HCT116 (cell line): ENCODE results near the gene CAP2. TPM values are rescaled to one million over a fixed set of nuclear protein-coding genes. Genes with fewer than 3 reads are reported as not detected.
"Not testable (repeated sequence)": the region's sequence is repeated elsewhere in the genome, so short reads cannot be mapped to it uniquely, and the experiment has no call there.

Experiments
- ATAC-seq: fragments of 200-7000 bp; cut with Tn5 transposase; 2 replicates; pipeline ENCODE4 v1.9.1; 2020; ENCODE audit warnings: mild to moderate bottlenecking, moderate library complexity
- BruUV-seq: library from RNA; stranded (reverse); fragments of 400-500 nt; replicated peaks from 2 replicates; lab custom pipeline; 2021; lab: Mats Ljungman, UMichigan
- CTCF ChIA-PET: fragments of 300-600 bp; sonication (Branson Sonifier 250); formaldehyde crosslinking; loops from one replicate; lab custom pipeline; 2021; ENCODE audit warnings: antibody characterized with exemption; lab: Charles Lee
- POLR2A ChIA-PET: fragments of 300-600, 350-600 bp; sonication (Branson Sonifier 250); formaldehyde crosslinking; loops from one replicate; lab custom pipeline; 2021; ENCODE audit warnings: antibody characterized with exemption; lab: Charles Lee
- RAD21 ChIA-PET, 2 experiments: fragments of 300-600 bp; sonication (Branson Sonifier 250); formaldehyde crosslinking; loops; one replicate each; lab custom pipeline; 2023; ENCODE audit warnings: low total read pairs in 2 of 2; ENCODE audit not compliant: uncharacterized antibody in 2 of 2, unreplicated experiment in 2 of 2, low non-redundant PET in 1 of 2; lab: Charles Lee
- DNase-seq: peaks from one replicate; pipeline ENCODE4 v3.0.0-alpha.2; 2010; ENCODE audit warnings: low read depth, low spot score
- H2AFZ ChIP-seq: fragments of 200-600 bp; shearing (Covaris generic), sonication (generic); 2 replicates; pipeline ENCODE4 v1.6.1; 2017; ENCODE audit warnings: low read depth, mixed run types, mixed read lengths, antibody characterized with exemption, low read length; ENCODE audit not compliant: poor library complexity, severe bottlenecking
- H3K27ac ChIP-seq: 2 replicates; pipeline ENCODE4 v1.5.1; 2012; ENCODE audit warnings: low read depth, low read length
- H3K27me3 ChIP-seq: fragments of 200-600 bp; sonication (generic); 2 replicates; pipeline ENCODE4 v1.6.1; 2016; ENCODE audit warnings: mixed run types, low read length, mixed read lengths; ENCODE audit not compliant: insufficient read depth
- H3K36me3 ChIP-seq, 2 experiments: fragments of 200-500 bp in 1 of 2; fragments of 200-600 bp in 1 of 2; sonication (Bioruptor generic) in 1 of 2; sonication (generic) in 1 of 2; 2 replicates each; pipeline versions ENCODE4 v1.5.1 to v1.6.1; 2014 to 2016; ENCODE audit warnings: low read length in 2 of 2, inconsistent platforms in 1 of 2, mixed read lengths in 1 of 2, mixed run types in 1 of 2; ENCODE audit not compliant: insufficient read depth in 2 of 2, control insufficient read depth in 1 of 2
- H3K4me1 ChIP-seq, 2 experiments: fragments of 200-600 bp in 1 of 2; sonication (generic) in 1 of 2; 2 replicates each; pipeline versions ENCODE4 v1.5.1 to v1.6.1; 2012 to 2017; ENCODE audit warnings: low read length in 2 of 2, inconsistent platforms in 1 of 2, mild to moderate bottlenecking in 1 of 2, mixed read lengths in 1 of 2, mixed run types in 1 of 2, moderate library complexity in 1 of 2; ENCODE audit not compliant: insufficient read depth in 2 of 2, control insufficient read depth in 1 of 2
- H3K4me2 ChIP-seq: fragments of 200-600 bp; sonication (generic); 2 replicates; pipeline ENCODE4 v1.6.1; 2017; ENCODE audit warnings: mixed run types, low read length, mixed read lengths
- H3K4me3 ChIP-seq, 2 experiments: fragments of 200-600 bp in 1 of 2; sonication (generic) in 1 of 2; replicated peaks in 1 of 2; 2 replicates each; pipeline ENCODE4 v1.5.1; 2011 to 2016; ENCODE audit warnings: low read length in 2 of 2, control low read depth in 1 of 2, low read depth in 1 of 2, mild to moderate bottlenecking in 1 of 2, mixed read lengths in 1 of 2, mixed run types in 1 of 2
- H3K79me2 ChIP-seq: fragments of 200-600 bp; sonication (generic); 2 replicates; pipeline ENCODE4 v1.6.1; 2017; ENCODE audit warnings: mild to moderate bottlenecking, mixed run types, low read length, moderate library complexity, mixed read lengths; ENCODE audit not compliant: insufficient read depth
- H3K9ac ChIP-seq: fragments of 200-600 bp; sonication (generic); 2 replicates; pipeline ENCODE4 v1.6.1; 2016; ENCODE audit warnings: low read length, mixed read lengths
- H3K9me2 ChIP-seq: fragments of 200-600 bp; sonication (generic), shearing (Covaris generic); 2 replicates; pipeline ENCODE4 v1.6.1; 2017; ENCODE audit warnings: mixed run types, mild to moderate bottlenecking, moderate library complexity; ENCODE audit not compliant: insufficient read depth
- H3K9me3 ChIP-seq, 2 experiments: fragments of 200-500 bp in 1 of 2; fragments of 200-600 bp in 1 of 2; sonication (Bioruptor generic) in 1 of 2; sonication (generic) in 1 of 2; 2 replicates each; pipeline ENCODE4 v1.6.1; 2014 to 2017; ENCODE audit warnings: low read length in 2 of 2, mixed read lengths in 2 of 2, inconsistent platforms in 1 of 2, low read depth in 1 of 2, mild to moderate bottlenecking in 1 of 2, mixed run types in 1 of 2, moderate library complexity in 1 of 2; ENCODE audit not compliant: control insufficient read depth in 1 of 2, insufficient read depth in 1 of 2
- H4K20me1 ChIP-seq: fragments of 200-600 bp; sonication (generic), shearing (Covaris generic); 2 replicates; pipeline ENCODE4 v1.6.1; 2017; ENCODE audit warnings: mixed run types, mild to moderate bottlenecking, moderate library complexity; ENCODE audit not compliant: insufficient read depth
- CTCF ChIP-seq, 3 experiments: fragments of 200-600 bp in 1 of 3; sonication (generic) in 1 of 3; IDR thresholded peaks in 2 of 3; conservative IDR thresholded peaks in 1 of 3; 2 replicates each; pipeline ENCODE4 v1.5.1; 2012 to 2017; ENCODE audit warnings: low read depth in 2 of 3, low read length in 2 of 3, antibody characterized with exemption in 1 of 3, borderline replicate concordance in 1 of 3, control low read depth in 1 of 3, mild to moderate bottlenecking in 1 of 3, mixed read lengths in 1 of 3, mixed run types in 1 of 3, moderate library complexity in 1 of 3; ENCODE audit not compliant: insufficient read depth in 1 of 3
- TCF7L2 ChIP-seq: IDR thresholded peaks from 2 replicates; pipeline ENCODE4 v1.7.0; 2011; ENCODE audit warnings: borderline replicate concordance, inconsistent platforms; ENCODE audit not compliant: insufficient read depth, insufficient read length; ENCODE audit errors: extremely low read depth
- intact Hi-C: fragments of 100-400 bp; cut with micrococcal nuclease; formaldehyde crosslinking; loops from 2 replicates; pipeline ENCODE4 v1.10.0; 2022
- total RNA-seq: library from RNA; stranded (reverse); gene quantifications from one replicate; pipeline ENCODE4 v1.2.1, GENCODE V29; 2021; ENCODE audit not compliant: unreplicated experiment
- TF ChIP-seq, protein P1 (sequence below): IDR thresholded peaks from 2 replicates; pipeline ENCODE4 v1.6.1; 2011; ENCODE audit warnings: mild to moderate bottlenecking, low read length, moderate library complexity; ENCODE audit not compliant: insufficient replicate concordance; ENCODE audit errors: extremely low read depth
- TF ChIP-seq, protein P2 (sequence below): IDR thresholded peaks from 2 replicates; pipeline ENCODE4 v1.6.1; 2012

Gene CAP2
- total RNA-seq, 1 experiment from 2014 or later = 3.8 TPM

DNA sequence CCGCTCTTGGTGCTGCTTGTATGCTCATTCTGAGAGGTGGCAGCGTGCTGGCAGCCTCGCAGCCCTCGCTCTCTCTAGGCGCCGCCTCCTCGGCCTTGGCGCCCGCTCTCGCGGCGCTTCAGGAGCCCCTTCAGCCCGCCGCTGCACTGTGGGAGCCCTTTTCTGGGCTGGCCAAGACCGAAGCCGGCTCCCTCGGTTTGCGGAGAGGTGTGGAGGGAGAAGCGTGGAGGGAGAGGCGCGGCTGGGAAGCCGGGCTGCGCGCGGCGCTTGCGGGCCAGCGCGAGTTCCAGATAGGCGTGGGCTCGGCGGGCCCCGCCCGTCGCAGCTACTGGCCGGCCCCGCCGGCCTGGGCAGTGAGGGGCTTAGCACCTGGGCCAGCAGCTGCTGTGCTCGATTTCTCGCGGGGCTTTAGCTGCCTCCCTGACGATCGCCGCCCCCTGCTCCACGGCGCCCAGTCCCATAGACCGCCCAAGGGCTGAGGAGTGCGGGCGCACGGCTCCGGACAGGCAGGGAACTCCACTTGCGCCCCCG lies 187.2 kb downstream of the CAP2 start (continued):
- TF ChIP-seq CTCF (IDR thresholded peaks at IDR 0.05 in 2 of 3, conservative IDR thresholded peaks at IDR 0.05 in 1 of 3; ENCODE audit: borderline replicate concordance in 1 of 3, insufficient read depth in 1 of 3, low read depth in 2 of 3, low read length in 2 of 3) = no peak
- TF ChIP-seq TCF7L2 = no peak
- TF ChIP-seq, protein P1, sequence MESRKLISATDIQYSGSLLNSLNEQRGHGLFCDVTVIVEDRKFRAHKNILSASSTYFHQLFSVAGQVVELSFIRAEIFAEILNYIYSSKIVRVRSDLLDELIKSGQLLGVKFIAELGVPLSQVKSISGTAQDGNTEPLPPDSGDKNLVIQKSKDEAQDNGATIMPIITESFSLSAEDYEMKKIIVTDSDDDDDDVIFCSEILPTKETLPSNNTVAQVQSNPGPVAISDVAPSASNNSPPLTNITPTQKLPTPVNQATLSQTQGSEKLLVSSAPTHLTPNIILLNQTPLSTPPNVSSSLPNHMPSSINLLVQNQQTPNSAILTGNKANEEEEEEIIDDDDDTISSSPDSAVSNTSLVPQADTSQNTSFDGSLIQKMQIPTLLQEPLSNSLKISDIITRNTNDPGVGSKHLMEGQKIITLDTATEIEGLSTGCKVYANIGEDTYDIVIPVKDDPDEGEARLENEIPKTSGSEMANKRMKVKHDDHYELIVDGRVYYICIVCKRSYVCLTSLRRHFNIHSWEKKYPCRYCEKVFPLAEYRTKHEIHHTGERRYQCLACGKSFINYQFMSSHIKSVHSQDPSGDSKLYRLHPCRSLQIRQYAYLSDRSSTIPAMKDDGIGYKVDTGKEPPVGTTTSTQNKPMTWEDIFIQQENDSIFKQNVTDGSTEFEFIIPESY = no peak
- TF ChIP-seq, protein P2, sequence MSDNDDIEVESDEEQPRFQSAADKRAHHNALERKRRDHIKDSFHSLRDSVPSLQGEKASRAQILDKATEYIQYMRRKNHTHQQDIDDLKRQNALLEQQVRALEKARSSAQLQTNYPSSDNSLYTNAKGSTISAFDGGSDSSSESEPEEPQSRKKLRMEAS = no peak

DNA sequence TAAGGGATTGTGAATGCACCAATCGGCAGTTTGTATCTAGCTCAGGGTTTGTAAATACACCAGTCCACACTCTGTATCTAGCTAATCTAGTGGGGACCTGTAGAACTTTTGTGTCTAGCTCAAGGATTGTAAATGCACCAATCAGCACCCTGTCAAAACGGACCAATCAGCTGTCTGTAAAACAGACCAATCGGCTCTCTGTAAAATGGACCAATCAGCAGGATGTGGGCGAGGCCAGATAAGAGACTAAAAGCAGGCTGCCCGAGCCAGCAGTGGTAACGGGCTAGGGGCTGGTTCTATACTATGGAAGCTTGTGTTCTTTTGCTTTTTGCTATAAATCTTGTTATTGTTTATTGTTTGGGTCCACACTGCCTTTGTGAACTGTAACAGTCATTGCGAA lies 187.9 kb downstream of the CAP2 start:
- CTCF ChIA-PET, H3K9me2 ChIP-seq, H3K9me3 ChIP-seq, H3K4me1 ChIP-seq, DNase-seq, H3K27me3 ChIP-seq, H3K79me2 ChIP-seq, H3K9ac ChIP-seq, H3K27ac ChIP-seq, H2AFZ ChIP-seq, H4K20me1 ChIP-seq, RAD21 ChIA-PET, POLR2A ChIA-PET, H3K4me2 ChIP-seq, H3K4me3 ChIP-seq, ATAC-seq, BruUV-seq, H3K36me3 ChIP-seq: not testable (repeated sequence)
- intact Hi-C loops = loop anchor here (5.0 to 10.0 kb wide), 2 partner anchors 306 to 921 kb away; no protein-coding TSS in a partner anchor
